ENCODE results near the gene PFDN6.
"Not testable (repeated sequence)": the region's sequence is repeated elsewhere in the genome, so short reads cannot be mapped to it uniquely, and the experiment has no call there.

PFDN6 gene

DNA sequence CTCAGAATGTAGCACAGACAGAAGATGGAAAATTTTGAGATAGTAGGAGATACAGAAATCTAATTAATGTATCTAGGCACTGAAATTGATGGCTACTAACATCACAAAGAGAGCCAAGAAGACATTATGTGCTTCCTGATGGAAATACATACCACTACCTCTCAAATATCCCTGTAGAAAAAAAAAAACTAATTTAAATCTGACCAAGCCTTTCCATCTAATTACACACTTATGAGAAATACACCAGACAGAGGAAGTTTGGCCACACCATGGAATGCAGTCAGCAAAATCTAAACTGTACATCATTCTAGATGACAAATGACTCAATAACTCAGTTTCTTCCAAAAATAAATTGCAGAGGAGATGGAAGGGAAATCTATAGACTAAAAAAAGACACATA is 36.6 kb upstream of the PFDN6 start:
- H3K9ac ChIP-seq (ENCODE audit: low read length in 2 of 2): no peak overlapping the region
- no peaks in the 10 kb centered on the region for H3K9me3 ChIP-seq (ENCODE audit: control insufficient read depth in 2 of 2, low read length in 2 of 2)
- H3K4me3 ChIP-seq (ENCODE audit: low read length in 2 of 2): no peak overlapping the region
- no peak overlapping the region for H3K27ac ChIP-seq (ENCODE audit: low read length)
- H3K4me1 ChIP-seq (ENCODE audit: control insufficient read depth, insufficient read depth, low read length): peaks cover 26% of the 10 kb centered on the region
- no peaks in the 10 kb centered on the region for H3K27me3 ChIP-seq (ENCODE audit: control insufficient read depth in 1 of 2, insufficient read depth in 2 of 2, low read length in 2 of 2)
- H3K36me3 ChIP-seq (ENCODE audit: control insufficient read depth in 2 of 2, insufficient read depth in 2 of 2, low read length in 2 of 2): peaks cover 0 to 6% of the 10 kb centered on the region in 2 donors

DNA sequence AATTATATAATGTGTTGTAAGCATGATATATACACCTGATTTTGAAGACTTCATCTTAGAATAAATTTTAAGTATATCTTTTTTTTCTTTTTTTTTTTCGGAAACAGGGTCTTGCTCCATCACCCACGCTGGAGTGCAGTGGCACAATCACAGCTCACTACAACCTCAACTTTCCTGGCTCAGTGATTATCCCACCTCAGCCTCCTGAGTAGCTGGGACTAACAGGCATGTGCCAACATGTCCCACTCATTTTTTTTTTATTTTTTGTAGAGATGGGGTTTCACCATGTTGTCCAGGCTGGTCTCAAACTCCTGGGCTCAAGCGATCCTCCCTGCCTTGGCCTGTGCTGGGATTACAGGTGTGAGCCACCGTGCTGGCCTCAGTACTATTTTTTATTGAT is 34.8 kb upstream of the PFDN6 start:
- Histone ChIP-seq H3K4me3 (ENCODE audit: low read length in 2 of 2) (no peak overlapping the region), H3K27ac (ENCODE audit: low read length) (no peak overlapping the region), H3K36me3 (ENCODE audit: control insufficient read depth in 2 of 2, insufficient read depth in 2 of 2, low read length in 2 of 2) (peaks cover 0 to 8% of the 10 kb centered on the region in 2 donors), H3K9me3 (ENCODE audit: control insufficient read depth in 2 of 2, low read length in 2 of 2) (no peaks in the 10 kb centered on the region), H3K9ac (ENCODE audit: low read length in 2 of 2) (no peak overlapping the region), H3K4me1 (ENCODE audit: control insufficient read depth, insufficient read depth, low read length) (peaks cover 13% of the 10 kb centered on the region), H3K27me3 (ENCODE audit: control insufficient read depth in 1 of 2, insufficient read depth in 2 of 2, low read length in 2 of 2) (no peaks in the 10 kb centered on the region)

DNA sequence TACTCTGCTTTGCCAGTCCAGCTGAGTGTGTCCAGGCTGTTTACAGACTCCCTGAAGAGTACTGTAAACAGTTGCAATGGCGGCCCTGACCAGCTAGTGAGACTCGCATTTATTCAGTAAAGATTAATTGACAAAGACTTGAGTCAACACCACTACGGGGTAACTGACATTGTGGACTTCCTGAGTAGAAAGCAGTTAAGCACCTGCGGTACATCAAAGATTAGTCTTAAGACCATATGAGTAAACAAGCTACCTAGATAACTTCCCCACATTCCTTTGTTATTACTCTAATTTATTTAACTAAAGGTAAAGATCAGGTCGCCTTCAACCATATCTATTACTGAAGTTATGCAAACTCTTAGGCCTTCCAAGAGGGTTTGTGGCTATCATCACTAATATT is 30.4 kb upstream of the PFDN6 start:
- Histone ChIP-seq H3K4me3 (ENCODE audit: low read length in 2 of 2) (no peak overlapping the region), H3K27me3 (ENCODE audit: control insufficient read depth in 1 of 2, insufficient read depth in 2 of 2, low read length in 2 of 2) (no peaks in the 10 kb centered on the region), H3K4me1 (ENCODE audit: control insufficient read depth, insufficient read depth, low read length) (no peaks in the 10 kb centered on the region), H3K36me3 (ENCODE audit: control insufficient read depth in 2 of 2, insufficient read depth in 2 of 2, low read length in 2 of 2) (peaks cover 19 to 20% of the 10 kb centered on the region in 2 donors), H3K27ac (ENCODE audit: low read length) (no peak overlapping the region), H3K9ac (ENCODE audit: low read length in 2 of 2) (no peak overlapping the region), H3K9me3 (ENCODE audit: control insufficient read depth in 2 of 2, low read length in 2 of 2) (no peaks in the 10 kb centered on the region)

DNA sequence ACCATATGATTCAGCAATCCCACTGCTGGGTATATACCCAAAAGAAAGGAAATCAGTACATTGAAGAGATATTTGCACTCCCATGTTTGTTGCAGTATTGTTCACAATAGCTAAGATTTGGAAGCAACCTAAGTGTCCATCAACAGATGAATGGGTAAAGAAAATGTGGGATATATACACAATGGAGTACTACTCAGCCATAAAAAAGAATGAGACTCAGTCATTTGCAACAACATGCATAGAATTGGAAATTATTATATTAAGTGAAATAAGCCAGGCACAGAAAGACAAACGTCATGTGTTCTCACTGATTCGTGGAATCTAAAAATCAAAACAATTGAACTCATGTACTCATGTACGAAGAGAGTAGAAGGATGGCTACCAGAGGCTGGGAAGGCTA is 26.9 kb upstream of the PFDN6 start:
- peaks cover 42 to 45% of the 10 kb centered on the region in 2 donors for H3K36me3 ChIP-seq (ENCODE audit: control insufficient read depth in 2 of 2, insufficient read depth in 2 of 2, low read length in 2 of 2)
- H3K27me3 ChIP-seq (ENCODE audit: control insufficient read depth in 1 of 2, insufficient read depth in 2 of 2, low read length in 2 of 2); H3K9me3 ChIP-seq (ENCODE audit: control insufficient read depth in 2 of 2, low read length in 2 of 2); H3K4me1 ChIP-seq (ENCODE audit: control insufficient read depth, insufficient read depth, low read length); H3K9ac ChIP-seq (ENCODE audit: low read length in 2 of 2); H3K4me3 ChIP-seq (ENCODE audit: low read length in 2 of 2); H3K27ac ChIP-seq (ENCODE audit: low read length): not testable (repeated sequence)

DNA sequence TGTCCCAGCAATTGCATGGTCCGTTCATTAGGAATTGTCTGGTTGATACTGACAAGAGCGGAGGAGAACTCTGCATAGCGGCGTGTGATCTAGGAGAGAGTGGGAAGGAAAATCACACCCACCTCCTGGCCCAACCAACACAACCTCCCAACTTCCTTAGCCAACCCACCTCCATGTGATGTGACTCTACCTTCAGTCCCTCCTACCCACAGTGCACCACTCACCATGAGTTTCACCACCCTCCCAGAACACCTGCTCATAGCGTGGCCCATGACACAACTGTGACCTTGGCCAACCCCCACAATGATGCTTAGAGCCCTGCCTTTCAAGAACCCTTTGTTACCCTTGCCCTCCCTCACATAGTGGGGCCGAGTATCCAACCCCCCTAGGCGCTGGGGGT is 25.4 kb upstream of the PFDN6 start:
- peaks cover 49 to 58% of the 10 kb centered on the region in 2 donors for H3K36me3 ChIP-seq (ENCODE audit: control insufficient read depth in 2 of 2, insufficient read depth in 2 of 2, low read length in 2 of 2)
- H3K9ac ChIP-seq (ENCODE audit: low read length in 2 of 2): no peak overlapping the region
- H3K4me3 ChIP-seq (ENCODE audit: low read length in 2 of 2): no peak overlapping the region

DNA sequence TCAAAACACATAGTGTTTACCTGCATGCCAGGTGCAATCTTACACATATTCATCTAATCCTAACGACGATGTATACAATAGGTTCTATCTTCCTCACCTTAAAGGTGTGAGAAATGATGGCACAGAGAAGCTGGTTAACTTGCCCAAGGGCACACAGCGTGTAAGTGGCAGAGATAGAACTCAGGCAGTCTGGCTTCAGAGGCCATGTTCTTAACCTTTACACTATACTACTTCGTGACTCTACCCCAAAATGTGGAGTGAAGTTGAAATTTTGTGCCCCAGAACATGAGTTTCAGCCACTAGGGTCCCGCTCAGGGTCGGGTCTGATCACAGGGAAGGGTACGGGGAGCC is 18.3 kb upstream of the PFDN6 start:
- Histone ChIP-seq H3K4me3 (ENCODE audit: low read length in 2 of 2) (peak overlapping the region; percentile 98), H3K36me3 (ENCODE audit: control insufficient read depth in 2 of 2, insufficient read depth in 2 of 2, low read length in 2 of 2) (peaks cover 35 to 57% of the 10 kb centered on the region in 2 donors), H3K4me1 (ENCODE audit: control insufficient read depth, insufficient read depth, low read length) (peaks cover 46% of the 10 kb centered on the region), H3K9ac (ENCODE audit: low read length in 2 of 2) (peak overlapping the region; percentile 98 to 99), H3K27me3 (ENCODE audit: control insufficient read depth in 1 of 2, insufficient read depth in 2 of 2, low read length in 2 of 2) (no peaks in the 10 kb centered on the region), H3K27ac (ENCODE audit: low read length) (peak overlapping the region; percentile 98), H3K9me3 (ENCODE audit: control insufficient read depth in 2 of 2, low read length in 2 of 2) (no peaks in the 10 kb centered on the region)

More for the DNA sequence above, 25.4 kb upstream of the PFDN6 start:
- no peak overlapping the region for H3K27ac ChIP-seq (ENCODE audit: low read length)
- no peaks in the 10 kb centered on the region for H3K4me1 ChIP-seq (ENCODE audit: control insufficient read depth, insufficient read depth, low read length)
- no peaks in the 10 kb centered on the region for H3K27me3 ChIP-seq (ENCODE audit: control insufficient read depth in 1 of 2, insufficient read depth in 2 of 2, low read length in 2 of 2)
- no peaks in the 10 kb centered on the region for H3K9me3 ChIP-seq (ENCODE audit: control insufficient read depth in 2 of 2, low read length in 2 of 2)

DNA sequence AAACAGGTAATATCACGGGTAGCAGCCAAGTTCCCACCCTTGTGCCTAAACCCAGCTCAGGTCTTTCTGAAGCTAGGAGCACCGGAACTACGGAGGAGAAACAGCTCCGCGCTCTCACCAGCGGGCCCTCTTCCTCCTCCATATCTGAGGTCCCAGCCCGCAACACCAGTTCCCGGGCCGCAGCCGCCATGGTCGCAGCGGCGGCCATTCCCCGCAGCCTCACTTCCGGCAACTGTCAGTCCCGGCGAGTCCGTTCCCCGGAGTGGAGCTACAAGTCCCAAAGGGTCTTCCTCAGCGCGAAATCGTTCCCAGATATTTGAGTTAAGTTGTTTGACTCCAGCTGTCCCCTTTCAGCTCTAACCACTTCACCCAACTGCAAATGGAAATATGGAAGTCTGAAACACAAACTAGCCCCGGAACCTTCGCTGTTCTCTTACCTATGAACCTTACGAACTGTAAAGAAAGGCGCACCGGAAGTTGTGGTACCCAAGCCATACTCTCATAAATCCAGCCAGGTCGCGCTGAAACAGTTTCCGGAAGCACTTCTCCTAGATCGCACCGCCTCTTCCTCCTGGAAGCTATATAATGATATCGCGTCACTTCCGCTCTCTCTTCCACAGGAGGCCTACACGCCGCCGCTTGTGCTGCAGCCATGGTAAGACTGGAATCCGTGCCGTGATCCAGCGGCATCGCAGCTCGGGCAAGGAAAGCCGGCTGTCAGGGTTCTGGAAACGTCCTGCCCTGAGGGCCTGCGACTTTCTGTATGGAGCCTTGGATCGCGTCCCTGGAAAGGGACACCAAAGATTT is 17.7 kb upstream of the PFDN6 start, which contains the start of the genes RPS18 and VPS52:
TSS of gene RPS18 (plus strand) at position 608 of the 807 bp plus-strand sequence. CDS start at position 653, 45 bp downstream.
TSS of gene VPS52 (minus strand) at position 409 of the 807 bp plus-strand sequence. CDS start at position 208, 201 bp downstream.
- H3K9ac ChIP-seq (ENCODE audit: low read length in 2 of 2): peak within 1 kb of the TSS; percentile 98 to 99
- peak within 1 kb of the TSS; percentile 98 for H3K4me3 ChIP-seq (ENCODE audit: low read length in 2 of 2)
- H3K36me3 ChIP-seq (ENCODE audit: control insufficient read depth in 2 of 2, insufficient read depth in 2 of 2, low read length in 2 of 2): peaks cover 34 to 52% of the 10 kb centered on the region in 2 donors
- peak within 1 kb of the TSS; percentile 98 for H3K27ac ChIP-seq (ENCODE audit: low read length)
- no peaks in the 10 kb centered on the region for H3K27me3 ChIP-seq (ENCODE audit: control insufficient read depth in 1 of 2, insufficient read depth in 2 of 2, low read length in 2 of 2)
- peaks cover 52% of the 10 kb centered on the region for H3K4me1 ChIP-seq (ENCODE audit: control insufficient read depth, insufficient read depth, low read length)
- H3K9me3 ChIP-seq (ENCODE audit: control insufficient read depth in 2 of 2, low read length in 2 of 2): no peaks in the 10 kb centered on the region

DNA sequence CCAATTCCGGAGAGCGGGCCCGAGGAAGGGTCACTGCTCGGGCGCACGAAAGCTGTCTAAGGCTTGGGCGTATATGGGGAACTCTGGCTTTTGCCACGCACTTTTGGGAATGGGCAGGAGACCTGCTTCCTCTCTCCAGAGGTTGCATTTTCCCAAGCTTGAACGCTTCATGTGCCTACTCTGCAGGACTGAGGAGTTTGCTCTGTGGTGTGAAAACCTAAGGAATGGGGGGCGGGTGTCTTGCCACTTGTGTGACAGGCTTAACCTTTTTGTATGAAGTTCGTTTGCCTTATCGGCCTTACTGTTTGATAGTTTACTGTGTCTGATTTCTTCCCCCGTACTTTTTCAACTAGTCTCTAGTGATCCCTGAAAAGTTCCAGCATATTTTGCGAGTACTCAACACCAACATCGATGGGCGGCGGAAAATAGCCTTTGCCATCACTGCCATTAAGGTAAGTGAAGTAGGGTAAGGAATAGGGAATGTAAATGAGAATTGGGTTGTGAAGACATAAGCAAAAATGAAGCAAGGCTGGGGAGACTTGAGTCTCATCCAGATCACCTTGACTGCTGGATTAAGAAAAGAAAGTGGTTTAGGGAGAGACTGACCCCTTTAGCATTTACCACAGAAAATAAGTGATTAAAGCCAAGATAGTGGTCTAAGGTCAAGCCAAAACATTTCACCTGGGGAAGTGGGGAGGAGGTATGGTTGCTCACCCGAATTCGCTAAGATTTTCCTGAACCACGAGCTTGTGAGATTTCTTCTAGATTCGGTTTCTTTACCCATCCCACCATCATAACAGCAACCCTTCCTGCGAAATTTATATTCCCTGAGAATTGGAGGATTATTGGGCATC is 16.9 kb upstream of the PFDN6 start:
- peak overlapping the region; percentile 98 for H3K4me3 ChIP-seq (ENCODE audit: low read length in 2 of 2)
- no peaks in the 10 kb centered on the region for H3K9me3 ChIP-seq (ENCODE audit: control insufficient read depth in 2 of 2, low read length in 2 of 2)
- peak overlapping the region; percentile 80 to 99 for H3K9ac ChIP-seq (ENCODE audit: low read length in 2 of 2)
- peak overlapping the region; percentile 98 for H3K27ac ChIP-seq (ENCODE audit: low read length)
- H3K4me1 ChIP-seq (ENCODE audit: control insufficient read depth, insufficient read depth, low read length): peaks cover 58% of the 10 kb centered on the region
- H3K27me3 ChIP-seq (ENCODE audit: control insufficient read depth in 1 of 2, insufficient read depth in 2 of 2, low read length in 2 of 2): no peaks in the 10 kb centered on the region
- peaks cover 26 to 44% of the 10 kb centered on the region in 2 donors for H3K36me3 ChIP-seq (ENCODE audit: control insufficient read depth in 2 of 2, insufficient read depth in 2 of 2, low read length in 2 of 2)

DNA sequence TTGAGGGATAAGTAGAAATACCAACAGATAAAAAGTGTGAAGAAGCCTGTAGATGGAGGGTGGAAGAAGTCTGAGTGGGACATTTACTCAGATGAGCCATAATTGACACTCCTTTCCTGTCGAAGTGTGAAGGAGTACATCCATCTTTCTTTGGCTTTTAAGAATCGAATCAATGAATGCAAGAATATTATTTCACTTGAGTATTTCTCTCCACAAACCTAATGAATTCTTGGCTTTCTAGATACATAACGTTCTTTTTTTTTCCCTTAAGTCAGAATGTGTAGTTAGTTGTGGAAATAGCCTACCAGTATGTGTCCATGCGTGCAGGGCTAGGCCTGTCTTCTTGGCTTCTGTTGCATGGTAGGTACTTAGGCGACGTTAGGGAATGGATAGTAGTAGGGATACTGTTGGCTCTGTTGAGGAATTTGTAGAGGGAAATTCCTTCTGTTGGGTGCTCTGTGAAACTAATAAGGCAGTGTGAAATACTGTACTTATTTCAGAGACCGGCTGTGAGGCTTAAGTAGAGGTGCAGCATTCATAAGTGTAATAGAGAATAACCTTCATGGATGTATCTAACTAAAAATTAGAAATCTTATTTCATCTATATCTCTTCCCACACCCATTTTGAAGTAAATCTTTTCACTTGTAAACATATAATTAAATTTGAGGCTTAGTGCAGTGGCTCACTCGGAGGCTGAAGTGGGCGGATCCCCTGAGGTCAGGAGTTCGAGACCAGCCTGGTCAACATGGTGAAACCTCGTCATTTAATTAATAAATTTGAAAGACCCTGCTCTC is 16.1 kb upstream of the PFDN6 start:
- H3K4me3 ChIP-seq (ENCODE audit: low read length in 2 of 2): peak overlapping the region; percentile 98
- H3K4me1 ChIP-seq (ENCODE audit: control insufficient read depth, insufficient read depth, low read length): peaks cover 64% of the 10 kb centered on the region
- no peaks in the 10 kb centered on the region for H3K27me3 ChIP-seq (ENCODE audit: control insufficient read depth in 1 of 2, insufficient read depth in 2 of 2, low read length in 2 of 2)
- peak overlapping the region; percentile 80 to 99 for H3K9ac ChIP-seq (ENCODE audit: low read length in 2 of 2)
- H3K27ac ChIP-seq (ENCODE audit: low read length): no peak overlapping the region
- no peaks in the 10 kb centered on the region for H3K9me3 ChIP-seq (ENCODE audit: control insufficient read depth in 2 of 2, low read length in 2 of 2)
- H3K36me3 ChIP-seq (ENCODE audit: control insufficient read depth in 2 of 2, insufficient read depth in 2 of 2, low read length in 2 of 2): peaks cover 19 to 36% of the 10 kb centered on the region in 2 donors
